ENCODE data around the gene KLF7. TPM values are rescaled to one million over a fixed set of nuclear protein-coding genes. Genes with fewer than 3 reads are reported as not detected.
A peak's percentile ranks its signal among the peaks of the same experiment; 100 is the strongest.

Gene KLF7
- total RNA-seq, 1 donor from 2014 or later: 25.3 TPM

- intact Hi-C loops (cut with DNase I): no loop called here
- ATAC-seq (no peak), DNase-seq (ENCODE audit: missing footprints) (no peak)
Measured at GRCh38 chr2:207112785-207113184, 53.0 kb downstream of the KLF7 start.

- DNase-seq (ENCODE audit: missing footprints) (no peak), ATAC-seq (no peak)
- intact Hi-C loops (cut with DNase I): no loop called here
Measured at GRCh38 chr2:207112383-207112782, 53.4 kb downstream of the KLF7 start.

GRCh38 chr2:207111757-207112156, 54.0 kb downstream of the KLF7 start:
- intact Hi-C loops (cut with DNase I): no loop called here
- DNase-seq (ENCODE audit: missing footprints): no peak
- ATAC-seq: no peak

- intact Hi-C loops (cut with DNase I): no loop called here
- ATAC-seq: no peak
Measured at GRCh38 chr2:207110715-207111114, 55.0 kb downstream of the KLF7 start.

GRCh38 chr2:207110310-207110709, 55.4 kb downstream of the KLF7 start:
- ATAC-seq (no peak), DNase-seq (ENCODE audit: missing footprints) (no peak)
- intact Hi-C loops (cut with DNase I): no loop called here

More at GRCh38 chr2:207110715-207111114, 55.0 kb downstream of the KLF7 start:
- DNase-seq (ENCODE audit: missing footprints): no peak

GRCh38 chr2:207109768-207110167, 56.0 kb downstream of the KLF7 start:
- DNase-seq (ENCODE audit: missing footprints) (no peak), ATAC-seq (no peak)
- intact Hi-C loops (cut with DNase I): loop anchor here (5.0 kb wide), 1 partner anchor 43 kb away; no protein-coding TSS in a partner anchor

- DNase-seq (ENCODE audit: missing footprints) (no peak), ATAC-seq (no peak)
- intact Hi-C loops (cut with DNase I): loop anchor here (5.0 kb wide), 1 partner anchor 44 kb away; no protein-coding TSS in a partner anchor
Measured at GRCh38 chr2:207108440-207108839, 57.3 kb downstream of the KLF7 start.

- ATAC-seq (no peak), DNase-seq (ENCODE audit: missing footprints) (peak; percentile 72)
- intact Hi-C loops (cut with DNase I): loop anchor here (5.0 kb wide), 1 partner anchor 45 kb away; no protein-coding TSS in a partner anchor
Measured at GRCh38 chr2:207107551-207107950, 58.2 kb downstream of the KLF7 start.

GRCh38 chr2:207107131-207107530, 58.6 kb downstream of the KLF7 start:
- intact Hi-C loops (cut with DNase I): loop anchor here (5.0 kb wide), 1 partner anchor 45 kb away; no protein-coding TSS in a partner anchor
- ATAC-seq (no peak), DNase-seq (ENCODE audit: missing footprints) (no peak)

- ATAC-seq (no peak), DNase-seq (ENCODE audit: missing footprints) (no peak)
- intact Hi-C loops (cut with DNase I): no loop called here
Measured at GRCh38 chr2:207103132-207103531, 62.6 kb downstream of the KLF7 start.

GRCh38 chr2:207101984-207102383, 63.8 kb downstream of the KLF7 start:
- ATAC-seq (no peak), DNase-seq (ENCODE audit: missing footprints) (no peak)
- intact Hi-C loops (cut with DNase I): no loop called here

- ATAC-seq (peak; percentile 38), DNase-seq (ENCODE audit: missing footprints) (no peak)
- intact Hi-C loops (cut with DNase I): no loop called here
Measured at GRCh38 chr2:207097278-207097677, 68.5 kb downstream of the KLF7 start.

GRCh38 chr2:207095963-207096362, 69.8 kb downstream of the KLF7 start:
- DNase-seq (ENCODE audit: missing footprints) (no peak), ATAC-seq (peak; percentile 31)
- intact Hi-C loops (cut with DNase I): no loop called here

- ATAC-seq (no peak), DNase-seq (ENCODE audit: missing footprints) (no peak)
- intact Hi-C loops (cut with DNase I): loop anchor here (5.0 kb wide), 1 partner anchor 39 kb away; no protein-coding TSS in a partner anchor
Measured at GRCh38 chr2:207093234-207093633, 72.5 kb downstream of the KLF7 start.

GRCh38 chr2:207092818-207093217, 72.9 kb downstream of the KLF7 start:
- ATAC-seq (no peak), DNase-seq (ENCODE audit: missing footprints) (no peak)
- intact Hi-C loops (cut with DNase I): loop anchor here (5.0 kb wide), 1 partner anchor 39 kb away; no protein-coding TSS in a partner anchor

GRCh38 chr2:207091928-207092327, 73.8 kb downstream of the KLF7 start:
- intact Hi-C loops (cut with DNase I): loop anchor here (2.0 to 5.0 kb wide), 2 partner anchors 40 to 73 kb away; partner anchors contain the start of gene KLF7
- ATAC-seq: peak; percentile 37
- DNase-seq (ENCODE audit: missing footprints): no peak

- peak; percentile 73 for ATAC-seq
- DNase-seq (ENCODE audit: missing footprints): no peak
- intact Hi-C loops (cut with DNase I): loop anchor here (2.0 to 5.0 kb wide), 2 partner anchors 41 to 74 kb away; partner anchors contain the start of gene KLF7
Measured at GRCh38 chr2:207091176-207091575, 74.6 kb downstream of the KLF7 start.

GRCh38 chr2:207090389-207090788, 75.4 kb downstream of the KLF7 start:
- intact Hi-C loops (cut with DNase I): loop anchor here (1.0 to 5.0 kb wide), 3 partner anchors 15 to 74 kb away; partner anchors contain the start of gene KLF7
- ATAC-seq: no peak
- DNase-seq (ENCODE audit: missing footprints): no peak

GRCh38 chr2:207088839-207089238, 76.9 kb downstream of the KLF7 start:
- ATAC-seq: no peak
- no peak for DNase-seq (ENCODE audit: missing footprints)
- intact Hi-C loops (cut with DNase I): no loop called here

- DNase-seq (ENCODE audit: missing footprints) (no peak), ATAC-seq (no peak)
- intact Hi-C loops (cut with DNase I): no loop called here
Measured at GRCh38 chr2:207088276-207088675, 77.5 kb downstream of the KLF7 start.

Data from Right ventricle myocardium inferior (tissue), 1 donor.